IPS-18c (cell line): Measurements from ENCODE around the gene FAM124B.

Source experiments
- H3K4me3 ChIP-seq: 2 replicates; pipeline ENCODE4 v1.7.0; 2013; ENCODE audit warnings: low read depth, mild to moderate bottlenecking, low read length, moderate library complexity; ENCODE audit not compliant: insufficient read depth
- H3K9me3 ChIP-seq: one replicate; pipeline ENCODE4 v1.6.1; 2013; ENCODE audit warnings: mild to moderate bottlenecking, low read length, moderate library complexity; ENCODE audit not compliant: control insufficient read depth, insufficient read depth

The FAM124B gene

GRCh38 chr2:224363281-224363680 lies 38.6 kb downstream of the FAM124B start:
- Histone ChIP-seq H3K9me3 (no peaks in the 10 kb centered on the region), H3K4me3 (no peak overlapping the region)

- no peak overlapping the region for H3K4me3 ChIP-seq
- H3K9me3 ChIP-seq = no peaks in the 10 kb centered on the region
These were observed 39.8 kb downstream of the FAM124B start for GRCh38 chr2:224362094-224362493.

DNA sequence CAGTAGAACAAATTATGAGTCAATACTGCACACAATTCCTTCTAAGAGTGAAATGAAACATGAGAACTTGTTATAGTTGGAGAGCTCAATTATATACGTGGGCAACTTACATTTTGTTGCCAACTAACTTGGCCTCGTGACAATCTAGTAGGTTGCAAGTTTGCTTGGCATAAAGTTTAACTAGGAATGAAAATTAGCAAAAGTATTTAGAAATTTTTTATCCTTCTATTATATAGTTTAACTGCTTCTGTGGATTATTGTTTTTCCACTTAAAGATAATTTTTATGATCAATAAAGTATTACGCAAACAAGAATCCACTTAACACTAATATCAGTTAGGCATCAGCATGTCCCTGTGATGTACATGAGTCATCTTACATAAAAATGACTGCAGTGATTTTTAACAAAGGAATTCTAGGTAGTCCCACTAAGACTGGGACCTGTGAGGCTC lies 41.1 kb downstream of the FAM124B start:
- Histone ChIP-seq H3K9me3 (no peaks in the 10 kb centered on the region), H3K4me3 (no peak overlapping the region)

GRCh38 chr2:224359569-224359968 lies 42.3 kb downstream of the FAM124B start:
- H3K9me3 ChIP-seq = no peaks in the 10 kb centered on the region

DNA sequence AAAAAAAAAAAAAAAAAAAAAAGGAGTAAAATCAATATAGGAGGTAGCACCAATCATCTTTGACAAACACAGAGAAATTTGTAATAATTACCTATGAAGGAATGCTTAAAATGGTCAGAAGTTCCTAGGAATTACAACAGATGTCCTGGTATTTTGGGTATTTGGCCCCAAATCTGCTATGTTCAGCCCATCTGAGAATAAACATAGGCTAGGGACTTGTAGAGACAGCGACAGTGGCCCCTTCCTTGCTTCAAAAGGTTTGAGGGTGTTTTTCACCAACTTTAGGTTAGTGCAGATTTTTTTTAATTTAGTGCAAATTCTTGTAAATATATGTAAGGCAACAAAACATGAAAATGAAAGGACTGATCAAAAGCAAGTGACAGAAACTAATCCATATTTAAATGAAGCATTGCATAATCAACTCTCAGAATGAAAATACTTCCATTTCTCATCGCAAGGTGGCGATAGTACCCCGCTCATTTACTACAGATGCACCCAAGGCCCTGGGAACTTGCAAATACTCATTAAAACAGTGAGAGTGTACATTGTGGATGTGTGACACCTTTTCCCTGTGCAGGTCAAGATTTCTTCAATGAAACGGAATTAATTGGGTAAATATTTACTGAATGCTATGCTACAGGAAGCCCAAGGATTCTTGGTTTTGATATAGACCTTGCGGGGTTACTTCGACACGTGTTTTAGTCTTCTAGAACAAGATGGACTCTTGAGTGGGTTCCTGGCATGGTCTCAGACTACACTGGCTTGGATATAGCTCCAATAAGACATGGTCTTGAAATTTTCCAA lies 44.6 kb downstream of the FAM124B start:
- Histone ChIP-seq H3K4me3 (no peak overlapping the region), H3K9me3 (no peaks in the 10 kb centered on the region)

More at GRCh38 chr2:224359569-224359968, 42.3 kb downstream of the FAM124B start:
- no peak overlapping the region for H3K4me3 ChIP-seq

- H3K4me3 ChIP-seq = no peak overlapping the region
- no peaks in the 10 kb centered on the region for H3K9me3 ChIP-seq
These were observed 47.2 kb downstream of the FAM124B start for GRCh38 chr2:224354632-224355211.

GRCh38 chr2:224350703-224351102 lies 51.2 kb downstream of the FAM124B start:
- Histone ChIP-seq H3K4me3 (no peak overlapping the region), H3K9me3 (no peaks in the 10 kb centered on the region)

DNA sequence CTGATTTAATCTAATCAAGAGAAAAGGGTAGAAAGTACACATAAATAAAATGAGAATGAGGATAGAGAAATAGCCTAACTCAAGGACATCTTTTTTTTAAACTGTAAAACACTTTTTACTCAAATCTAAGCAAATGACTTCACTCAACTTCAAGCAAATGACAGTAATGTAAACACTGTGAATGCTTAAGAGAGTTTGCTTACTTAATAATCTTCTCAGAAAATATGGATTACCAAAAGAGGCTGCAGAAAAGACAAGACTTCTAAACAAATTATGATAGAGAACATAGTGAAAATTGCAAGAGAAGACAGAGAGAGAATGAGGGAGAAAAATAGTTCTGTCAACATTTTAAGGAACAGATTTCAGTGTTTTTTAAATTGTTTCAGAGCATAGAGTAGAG lies 52.5 kb downstream of the FAM124B start:
- no peak overlapping the region for H3K4me3 ChIP-seq
- H3K9me3 ChIP-seq = peaks cover 3% of the 10 kb centered on the region

- H3K9me3 ChIP-seq = peaks cover 3% of the 10 kb centered on the region
- no peak overlapping the region for H3K4me3 ChIP-seq
These were observed 54.5 kb downstream of the FAM124B start for GRCh38 chr2:224347176-224348051.

DNA sequence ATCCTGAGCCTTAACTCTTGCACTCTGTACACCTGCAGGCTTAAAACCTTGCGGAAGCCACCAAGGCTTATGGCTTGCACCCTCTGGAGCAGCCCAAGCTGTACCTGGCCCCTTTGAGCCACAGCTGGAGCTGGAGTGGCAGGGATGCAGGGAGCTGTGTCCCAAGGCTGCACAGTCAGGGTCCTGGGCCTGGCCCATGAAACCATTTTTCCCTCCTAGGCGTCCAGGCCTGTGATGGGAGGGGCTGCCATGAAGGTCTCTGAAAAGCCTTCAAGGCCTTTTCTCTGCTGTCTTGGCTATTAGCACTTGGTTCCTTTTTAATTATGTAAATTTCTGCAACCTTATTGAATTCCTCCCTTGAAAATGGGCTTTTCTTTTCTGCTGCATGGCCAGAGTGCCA lies 56.4 kb downstream of the FAM124B start:
- H3K9me3 ChIP-seq = peaks cover 3% of the 10 kb centered on the region
- no peak overlapping the region for H3K4me3 ChIP-seq

GRCh38 chr2:224343226-224343625 lies 58.7 kb downstream of the FAM124B start:
- H3K4me3 ChIP-seq = no peak overlapping the region
- peaks cover 3% of the 10 kb centered on the region for H3K9me3 ChIP-seq

- H3K4me3 ChIP-seq = no peak overlapping the region
These were observed 65.9 kb downstream of the FAM124B start for GRCh38 chr2:224335991-224336390.

DNA sequence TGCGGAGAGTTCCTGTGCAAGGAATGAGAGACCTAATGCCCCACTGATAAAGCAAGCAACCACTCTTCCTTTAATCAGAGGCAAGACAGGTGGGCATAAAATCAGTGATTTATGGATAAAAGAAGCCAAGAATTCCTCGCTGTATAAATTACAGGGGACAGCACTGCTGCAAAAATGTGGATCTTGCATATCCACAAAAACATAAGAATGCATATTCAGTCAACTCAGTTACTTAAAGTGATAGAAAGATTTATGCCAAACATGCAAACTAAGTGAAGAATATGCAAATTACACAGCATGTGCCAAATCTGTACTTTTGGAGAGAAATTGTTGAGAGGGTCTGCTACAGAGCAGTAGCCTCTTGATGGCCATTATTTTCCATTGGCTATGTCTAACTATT lies 67.2 kb downstream of the FAM124B start:
- Histone ChIP-seq H3K9me3 (no peaks in the 10 kb centered on the region), H3K4me3 (no peak overlapping the region)

More at GRCh38 chr2:224335991-224336390, 65.9 kb downstream of the FAM124B start:
- no peaks in the 10 kb centered on the region for H3K9me3 ChIP-seq

- H3K4me3 ChIP-seq = no peak overlapping the region
These were observed 68.0 kb downstream of the FAM124B start for GRCh38 chr2:224333726-224334482.

DNA sequence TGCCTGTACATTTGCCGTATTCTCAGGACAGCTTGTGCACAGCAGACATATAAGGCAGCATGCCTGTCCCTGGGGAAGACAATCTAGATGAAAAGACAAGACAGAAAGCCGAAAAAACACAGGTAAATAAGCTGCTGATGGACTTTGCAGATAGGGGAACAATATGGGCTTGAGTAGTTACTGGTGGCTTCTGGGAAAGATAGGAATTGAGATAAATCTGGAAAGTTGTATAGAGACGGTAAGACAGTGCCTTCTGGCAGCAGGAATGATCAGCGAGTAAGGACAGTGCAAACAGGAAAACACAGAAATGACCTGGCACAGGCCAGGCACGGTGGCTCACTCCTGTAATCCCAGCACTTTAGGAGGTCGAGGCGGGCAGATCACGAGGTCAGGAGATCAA lies 70.2 kb downstream of the FAM124B start:
- no peak overlapping the region for H3K4me3 ChIP-seq
- H3K9me3 ChIP-seq = no peaks in the 10 kb centered on the region

More at GRCh38 chr2:224333726-224334482, 68.0 kb downstream of the FAM124B start:
- no peaks in the 10 kb centered on the region for H3K9me3 ChIP-seq

- H3K9me3 ChIP-seq = no peaks in the 10 kb centered on the region
- H3K4me3 ChIP-seq = no peak overlapping the region
These were observed 73.1 kb downstream of the FAM124B start for GRCh38 chr2:224328798-224329197.
